Activated CD8-positive, alpha-beta memory T cell treated with anti-CD3 and anti-CD28 coated beads, Interleukin-2, amount 50 U/mL, for 48 hours (primary cell): Measurements from ENCODE around the gene KRT36.

ENCODE experiments used
- DNase-seq: peaks from one replicate; pipeline ENCODE4 v3.0.0-alpha.2; 2020

Gene KRT36

DNA sequence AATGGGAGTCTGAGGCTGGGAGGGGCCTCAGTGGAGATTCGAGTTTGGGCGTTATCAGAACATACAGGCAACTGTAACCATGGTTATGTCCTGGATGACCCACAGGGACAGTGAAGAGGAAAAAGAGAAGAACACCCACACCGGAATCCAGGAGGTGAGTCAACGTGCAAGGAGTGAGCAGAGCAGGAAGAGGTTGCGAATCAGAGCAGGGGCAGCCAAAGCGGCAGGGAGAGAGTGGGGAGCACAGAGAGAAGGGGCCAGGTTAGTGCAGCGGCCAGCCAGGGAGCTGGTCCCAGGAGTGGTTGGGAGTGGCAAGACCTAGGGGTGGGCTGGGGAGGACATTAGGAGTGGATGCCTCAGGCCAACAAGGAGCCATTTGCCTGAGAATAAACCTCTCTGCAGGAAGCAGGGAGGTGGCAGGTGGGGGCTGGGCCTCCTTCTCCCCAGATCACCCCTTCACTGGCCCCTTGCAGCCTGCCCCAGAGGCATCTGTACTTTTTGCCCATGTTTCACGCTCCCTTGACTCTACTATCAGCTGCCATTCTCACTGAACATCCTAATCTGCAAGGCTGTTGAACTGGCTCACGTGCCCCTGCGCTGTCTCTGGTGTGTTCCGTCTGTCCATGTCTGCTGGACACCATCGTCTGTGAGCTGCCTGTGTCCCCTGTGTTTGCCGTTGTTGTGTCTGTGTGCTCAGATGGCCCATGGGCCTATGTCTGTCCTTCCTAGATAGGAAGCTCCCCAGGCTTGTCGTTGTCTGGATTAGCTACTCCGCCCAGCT, 10.6 kb upstream of the KRT36 start:
- DNase-seq: no peak

DNA sequence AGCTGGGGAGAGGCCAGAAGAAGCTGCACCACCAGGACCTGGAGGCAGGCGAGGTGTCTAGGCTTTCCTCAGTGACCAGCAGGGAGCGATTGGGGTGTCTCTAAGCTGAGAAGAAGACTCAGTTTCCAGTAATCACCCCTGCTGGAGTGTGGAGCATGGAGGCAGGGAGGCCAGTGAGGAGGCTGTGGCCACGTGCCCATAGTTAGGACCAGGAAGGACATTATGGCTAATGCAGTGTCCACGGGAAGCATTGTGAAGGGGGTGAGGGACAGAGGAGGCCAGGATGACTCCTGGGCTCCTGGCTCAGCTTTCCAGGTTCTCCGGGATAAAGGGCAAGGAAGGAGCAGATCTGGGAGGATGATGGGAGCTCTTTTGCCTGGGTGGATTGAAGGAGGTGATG, 10.0 kb upstream of the KRT36 start:
- DNase-seq: no peak

DNA sequence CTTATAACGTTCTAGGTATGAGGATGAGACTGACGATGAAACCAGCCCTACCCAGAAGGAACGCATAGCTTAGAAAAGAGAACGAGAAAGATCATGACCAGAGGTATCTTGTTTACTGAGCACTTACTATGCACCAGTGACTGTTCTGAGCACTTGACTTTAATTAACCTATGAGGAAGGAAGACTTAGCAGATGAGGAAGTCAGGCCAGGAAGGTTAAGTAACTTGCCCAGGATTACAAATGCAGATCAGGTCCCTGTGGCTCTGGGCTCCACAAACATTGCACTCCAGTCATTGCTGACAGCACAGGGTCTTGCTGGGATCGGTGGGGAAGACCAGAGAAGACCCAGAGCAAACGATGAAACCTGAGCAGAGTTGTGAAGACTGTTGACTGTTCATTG, 8.6 kb upstream of the KRT36 start:
- DNase-seq: no peak

DNA sequence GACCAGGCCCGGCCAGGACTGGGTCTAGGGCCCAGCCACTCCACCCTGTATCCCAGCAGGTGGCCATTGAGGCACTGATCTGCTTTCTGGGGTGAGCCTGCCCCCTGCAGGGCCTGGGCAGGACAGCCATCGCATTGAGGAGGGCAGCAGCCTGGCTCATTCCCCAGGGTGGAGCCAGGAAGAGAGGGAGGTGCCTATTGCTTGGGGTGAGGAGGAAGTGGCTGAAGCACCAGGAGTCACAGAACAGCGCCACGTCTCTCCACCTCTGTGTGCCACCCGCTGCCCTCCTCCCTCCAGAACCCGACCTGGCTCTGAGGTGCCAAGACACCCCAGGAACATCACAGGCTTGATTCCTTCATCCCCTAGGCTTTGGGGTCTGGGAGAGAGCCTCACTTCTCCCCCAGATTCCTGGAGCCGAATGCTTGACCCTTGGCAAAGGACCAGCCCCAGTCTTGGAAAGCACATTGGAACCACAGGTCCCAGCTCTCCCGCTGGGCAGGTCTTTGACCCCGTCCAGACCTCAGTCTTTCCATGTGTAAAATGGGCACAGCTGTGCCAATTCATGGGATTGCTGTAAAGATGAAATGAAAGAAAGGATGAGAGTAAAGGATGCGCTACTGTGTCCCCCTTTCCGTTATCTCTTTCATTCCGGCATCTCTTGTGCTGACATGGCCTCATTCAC, 7.2 kb upstream of the KRT36 start:
- DNase-seq: peak; percentile 80

DNA sequence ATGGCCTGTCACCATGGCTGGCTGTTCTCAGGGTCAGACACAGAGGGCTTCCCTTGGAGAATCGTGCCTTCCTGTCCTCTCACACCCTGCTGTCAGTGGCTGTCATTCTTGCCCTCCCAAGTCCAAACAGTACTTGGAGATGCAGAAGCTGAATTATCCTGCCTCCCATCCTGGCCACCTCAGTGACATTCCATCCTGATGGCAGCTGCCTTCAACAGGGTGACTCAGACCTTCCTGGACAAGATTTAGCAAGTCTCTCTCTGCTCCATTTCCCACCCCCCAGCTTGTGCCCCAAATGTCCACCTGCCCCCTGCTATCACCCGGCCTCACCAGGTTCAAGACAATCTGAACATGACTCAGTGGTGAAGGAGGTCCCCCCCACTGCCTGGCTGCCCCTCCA, 4.8 kb upstream of the KRT36 start:
- DNase-seq: no peak

DNA sequence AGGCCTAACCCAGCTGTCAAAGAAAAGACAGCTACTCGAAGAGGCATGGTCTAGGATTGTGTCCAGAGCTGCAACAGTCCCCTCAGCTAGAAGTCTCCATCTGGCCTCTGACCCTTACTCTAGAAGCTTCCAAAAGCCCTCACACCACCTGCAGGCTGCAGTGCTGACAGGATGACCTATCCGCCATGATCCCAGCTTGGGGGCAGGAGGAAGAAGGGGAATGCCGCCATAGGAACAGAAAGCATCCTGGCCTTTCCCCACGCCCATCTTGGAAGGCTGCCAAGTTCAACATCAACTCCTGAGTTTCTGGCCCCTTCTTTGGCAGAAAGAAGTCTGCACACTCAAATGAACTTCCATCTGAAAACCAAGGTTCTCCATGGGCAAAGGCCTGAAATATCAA, 3.1 kb upstream of the KRT36 start:
- DNase-seq: no peak

DNA sequence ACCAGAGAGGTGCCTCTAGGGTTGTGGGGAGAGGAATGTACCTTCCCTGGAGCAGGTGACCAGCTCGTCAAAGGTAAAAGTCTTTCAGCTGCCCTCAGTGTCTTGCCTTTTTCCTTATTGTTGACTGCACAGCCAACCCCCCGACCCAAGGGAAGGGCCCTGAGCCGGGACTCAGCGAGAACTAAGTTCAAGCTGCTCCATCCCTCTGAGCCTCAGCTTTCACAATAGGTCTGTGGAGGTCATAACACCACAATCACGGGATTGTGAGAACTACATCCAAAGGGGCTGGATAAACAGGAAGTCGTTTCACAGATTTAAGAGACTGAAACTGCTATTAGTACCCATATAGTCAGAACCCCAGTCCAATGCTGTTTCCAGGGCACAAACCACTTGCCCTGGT, 2.6 kb upstream of the KRT36 start:
- no peak for DNase-seq

DNA sequence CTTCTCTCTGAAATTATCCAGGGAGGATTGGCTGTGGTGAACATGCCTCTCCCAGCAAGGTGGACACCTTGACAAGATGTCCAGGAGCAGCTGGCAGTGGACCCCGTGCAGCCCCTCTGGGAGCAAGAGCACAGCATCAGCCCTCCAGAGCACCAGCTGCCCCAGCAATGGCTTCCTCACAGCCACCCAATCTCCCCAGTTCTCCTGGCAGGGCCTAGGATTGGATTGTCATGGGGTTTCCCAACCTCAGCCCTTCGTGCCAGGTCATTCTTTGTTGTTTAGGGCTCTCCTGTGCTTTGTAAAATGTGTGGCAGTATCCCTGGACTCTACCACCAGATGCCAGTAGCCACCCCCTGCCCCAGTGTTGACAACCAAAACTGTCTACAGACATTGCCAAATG, 1.8 kb upstream of the KRT36 start:
- DNase-seq: no peak

DNA sequence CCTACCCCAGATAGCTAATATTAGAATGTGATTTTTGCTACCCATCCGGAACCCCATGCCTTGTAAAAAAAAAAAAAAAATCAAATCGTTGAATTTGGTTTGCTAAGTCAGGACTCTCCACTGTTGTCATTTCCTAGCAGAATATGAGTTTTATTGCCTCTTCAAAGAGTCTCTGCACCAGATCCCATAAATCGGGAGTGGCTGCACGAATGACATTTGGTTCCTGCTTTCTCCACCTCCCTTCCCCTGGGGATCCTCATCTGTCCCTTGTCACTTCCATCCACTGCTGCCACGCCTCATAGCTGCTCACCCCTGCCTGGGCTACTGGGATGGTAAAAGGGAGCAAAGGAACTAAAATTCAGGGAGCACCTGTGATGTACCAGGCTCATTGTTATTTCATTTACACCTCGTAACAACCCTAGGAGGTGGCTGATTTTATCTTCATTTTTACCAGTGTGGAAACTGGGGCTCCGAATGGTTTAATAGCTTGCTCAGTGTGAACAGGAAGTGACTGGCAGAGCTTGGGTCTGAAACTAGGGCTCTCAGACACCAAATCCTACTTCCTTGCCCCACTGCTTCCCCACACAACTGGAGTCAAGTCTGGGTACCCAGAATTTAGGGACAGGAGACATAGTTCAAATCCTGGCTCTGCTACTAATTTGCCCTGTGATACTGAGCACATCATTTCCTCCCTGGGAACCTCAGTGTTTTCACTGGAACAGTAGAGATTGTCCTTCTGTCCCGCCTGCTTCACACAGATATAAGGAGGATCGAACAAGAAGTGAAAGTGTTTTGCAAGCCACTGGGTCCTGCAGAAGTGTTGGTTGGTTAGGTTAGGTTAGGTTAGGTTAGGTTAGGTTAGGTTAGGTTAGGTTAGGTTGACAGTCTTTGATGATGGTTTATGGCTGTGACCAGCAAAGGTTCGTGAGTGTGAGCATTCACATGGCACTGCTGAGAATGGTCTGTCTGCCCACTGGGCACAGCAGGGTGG, 585 bp upstream of the KRT36 start:
- no peak for DNase-seq

DNA sequence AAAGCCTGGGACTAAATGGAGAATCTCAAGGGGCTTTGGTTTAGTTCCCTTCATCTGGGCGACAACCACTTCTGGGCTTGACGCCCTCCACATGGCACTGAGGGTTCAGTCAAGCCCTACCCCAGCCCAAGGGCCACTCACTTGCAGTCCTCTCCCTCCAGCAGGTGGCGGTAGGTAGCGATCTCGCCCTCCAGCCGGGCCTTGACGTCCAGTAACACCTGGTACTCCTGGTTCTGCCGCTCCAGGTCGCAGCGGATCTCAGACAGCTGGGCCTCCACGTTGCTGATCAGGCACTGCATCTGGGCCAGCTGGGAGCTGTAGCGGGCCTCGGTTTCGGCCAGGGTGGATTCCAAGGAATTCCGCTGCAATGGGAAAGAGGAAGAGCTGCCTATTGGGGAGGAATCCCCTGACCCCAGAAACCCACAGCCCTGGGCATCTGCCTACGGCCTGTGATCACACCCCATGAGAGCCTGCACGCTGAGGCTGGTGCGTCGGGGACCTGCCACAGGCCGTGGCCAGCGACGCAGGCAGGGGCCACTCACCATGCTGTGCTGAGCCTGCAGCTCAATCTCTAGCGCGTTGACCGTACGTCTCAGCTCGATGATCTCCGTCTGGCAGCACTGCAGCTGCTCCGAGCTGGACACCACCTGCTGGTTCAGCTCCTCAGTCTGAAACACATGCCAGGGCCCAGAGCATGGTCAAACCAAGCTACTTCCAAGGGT, 2.7 kb downstream of the KRT36 start:
- DNase-seq: peak; percentile 84

DNA sequence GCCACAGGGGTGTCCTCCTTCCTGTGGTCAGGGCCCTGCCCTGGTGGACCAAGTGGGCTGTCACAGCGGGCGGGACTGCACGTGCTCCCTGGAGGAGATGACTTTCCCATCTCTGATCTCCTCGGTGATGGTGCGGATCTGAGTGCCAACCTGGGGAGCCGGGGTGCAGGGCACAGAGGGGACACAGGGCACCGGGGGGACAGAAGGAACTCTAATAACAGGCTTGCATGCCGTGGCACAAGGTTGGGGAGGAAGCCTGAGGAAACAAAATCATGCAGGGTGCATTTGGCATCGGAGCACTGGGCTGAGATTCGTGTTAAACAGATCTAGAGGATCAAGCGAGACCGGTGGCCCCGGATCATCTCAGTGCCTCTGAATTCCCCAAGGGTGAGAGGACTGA, 3.4 kb downstream of the KRT36 start:
- no peak for DNase-seq

DNA sequence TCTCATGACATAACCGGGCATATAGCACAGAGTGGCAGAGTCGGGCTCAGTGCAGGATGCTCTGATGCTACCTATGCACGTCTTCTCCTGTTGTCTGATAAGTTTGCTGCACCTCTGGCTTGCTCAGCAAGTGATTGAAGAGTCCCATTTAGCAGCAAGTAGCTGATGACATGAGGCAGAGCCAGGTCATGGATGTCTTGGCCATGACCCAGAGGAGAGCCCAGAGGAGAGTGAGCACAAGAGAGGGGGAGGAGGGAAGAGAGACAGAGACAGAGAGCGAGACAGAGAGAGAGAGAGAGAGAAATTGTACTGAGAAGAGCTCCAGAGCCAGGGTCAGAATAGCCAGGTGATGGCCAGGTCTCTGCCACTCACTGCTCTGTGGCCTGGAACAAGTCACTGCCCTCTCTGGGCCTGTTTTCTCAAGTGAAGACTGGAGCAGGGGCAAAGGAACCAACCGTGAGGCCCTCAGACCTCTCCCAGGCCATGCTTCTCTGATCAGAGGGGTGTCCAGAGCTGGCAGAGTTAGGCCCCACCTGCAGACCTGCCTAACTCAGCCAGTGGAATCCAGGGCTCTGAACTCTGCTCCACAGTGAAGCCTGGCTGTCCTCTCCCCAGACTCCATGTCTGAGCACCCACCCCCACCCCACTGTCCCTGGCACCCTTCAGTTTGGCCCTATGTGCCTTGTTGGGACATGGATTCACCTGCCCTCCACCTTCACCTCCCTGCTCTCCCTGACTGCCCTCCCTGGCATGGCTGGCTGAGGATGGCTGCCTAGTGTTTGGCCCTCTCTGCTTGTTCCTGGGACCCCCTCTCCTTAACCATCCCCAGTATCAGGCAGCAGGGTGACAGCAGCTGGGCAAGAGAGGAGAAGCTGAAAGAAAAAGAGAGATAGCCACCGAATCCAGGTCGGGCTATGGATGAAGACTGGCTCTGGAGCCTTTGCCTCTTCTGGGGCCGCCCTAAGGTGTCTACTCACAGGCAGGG, 4.5 kb downstream of the KRT36 start:
- no peak for DNase-seq

DNA sequence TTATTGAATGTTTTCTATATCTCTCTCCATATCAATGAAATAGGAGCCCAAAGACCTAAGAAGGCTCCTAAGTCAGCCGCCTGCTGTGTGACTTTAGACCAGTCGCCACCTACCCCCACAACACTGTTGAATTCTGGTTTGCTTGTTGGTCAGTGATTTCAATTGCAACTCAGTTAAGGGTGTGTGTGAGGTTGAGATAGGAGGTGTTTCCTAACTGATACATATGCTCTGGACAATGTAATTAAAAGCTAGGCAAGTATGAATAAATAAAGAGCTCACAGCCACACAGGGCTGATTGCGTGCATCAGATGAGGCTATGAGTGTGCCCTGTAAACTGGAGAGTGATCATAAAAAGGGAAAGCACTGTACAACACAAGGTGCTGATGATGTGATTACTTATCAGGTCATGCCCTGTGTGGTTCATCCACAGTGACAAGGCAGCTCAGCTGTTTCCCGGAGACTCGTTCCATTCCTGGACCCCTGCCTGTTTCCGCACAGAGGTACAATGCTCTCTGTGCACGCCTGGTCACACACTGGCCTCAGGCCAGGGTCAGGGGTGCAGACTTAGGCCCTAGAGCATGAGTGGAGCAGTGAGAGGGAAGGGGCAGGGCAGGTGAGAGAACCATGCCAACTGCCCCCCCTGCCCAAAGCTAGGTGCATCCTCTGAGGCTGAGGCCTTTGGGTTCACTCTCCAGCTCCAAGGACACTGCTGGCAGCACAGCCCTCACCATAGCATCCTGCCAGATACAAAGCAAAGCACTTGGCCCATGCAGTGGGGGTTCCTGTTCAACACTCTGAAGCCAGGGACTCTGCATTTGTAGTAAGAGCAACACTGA, 5.5 kb downstream of the KRT36 start:
- no peak for DNase-seq

DNA sequence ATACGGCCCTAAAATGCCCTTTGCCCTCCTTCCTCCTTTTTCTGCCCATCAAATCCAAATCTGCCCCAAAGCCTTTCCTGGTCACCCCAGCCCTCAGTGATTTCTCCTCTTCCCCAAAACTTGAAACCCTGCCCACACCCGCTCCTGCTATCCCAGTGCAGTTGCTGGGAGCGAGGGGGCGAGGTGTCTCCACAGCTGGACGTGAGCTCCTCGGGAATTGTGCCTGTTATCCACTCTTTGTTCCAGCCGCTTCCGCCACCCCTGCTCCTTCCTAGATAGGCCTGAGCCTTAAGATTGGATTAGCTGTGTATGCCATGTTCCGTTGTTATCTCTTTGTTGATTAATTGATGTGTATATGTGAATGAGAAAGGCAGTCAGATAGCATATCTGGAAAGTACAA, 6.2 kb downstream of the KRT36 start:
- DNase-seq: no peak

DNA sequence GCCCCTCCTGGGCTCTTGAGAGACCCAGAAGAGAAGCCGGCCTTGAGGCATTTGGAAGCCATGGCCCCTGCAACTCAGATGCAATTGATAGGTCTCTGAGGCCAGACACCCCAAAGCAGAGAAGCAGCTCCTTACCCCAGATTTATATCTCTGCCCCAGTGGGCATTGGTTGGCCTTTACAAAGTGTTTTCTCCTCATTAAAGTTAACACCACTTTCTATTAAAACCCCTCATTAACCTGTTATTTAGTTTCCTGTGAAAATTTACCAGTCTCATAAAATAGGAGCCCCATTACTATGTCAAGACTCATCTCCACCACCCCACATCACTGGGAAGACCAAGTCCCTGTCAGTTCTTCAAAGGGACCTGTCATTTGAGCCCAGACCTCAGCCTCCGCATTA, 8.7 kb downstream of the KRT36 start, which contains the start of gene KRT35:
KRT35 (minus strand) TSS at position 116 of the 400 bp plus-strand sequence; CDS start at position 62, 54 bp downstream.
- no peak for DNase-seq

DNA sequence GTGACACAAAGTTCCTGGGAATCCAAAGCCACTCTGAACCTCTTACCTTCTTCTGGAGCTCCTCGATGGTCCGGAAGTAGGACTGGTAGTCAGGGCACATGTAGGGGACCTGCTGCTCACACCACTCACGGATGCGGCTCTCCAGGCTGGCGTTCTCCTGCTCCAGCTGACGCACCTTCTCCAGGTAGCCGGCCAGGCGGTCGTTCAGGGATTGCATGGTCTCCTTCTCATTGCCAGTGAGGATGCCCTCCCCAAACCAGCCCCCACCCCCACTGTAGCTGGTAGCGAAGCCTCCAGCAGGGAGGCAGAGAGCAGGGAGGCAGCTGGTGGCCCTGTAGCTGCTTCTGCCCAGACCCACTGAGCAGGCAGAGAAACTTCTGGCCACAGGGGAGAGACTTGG, 9.1 kb downstream of the KRT36 start:
- DNase-seq: no peak

DNA sequence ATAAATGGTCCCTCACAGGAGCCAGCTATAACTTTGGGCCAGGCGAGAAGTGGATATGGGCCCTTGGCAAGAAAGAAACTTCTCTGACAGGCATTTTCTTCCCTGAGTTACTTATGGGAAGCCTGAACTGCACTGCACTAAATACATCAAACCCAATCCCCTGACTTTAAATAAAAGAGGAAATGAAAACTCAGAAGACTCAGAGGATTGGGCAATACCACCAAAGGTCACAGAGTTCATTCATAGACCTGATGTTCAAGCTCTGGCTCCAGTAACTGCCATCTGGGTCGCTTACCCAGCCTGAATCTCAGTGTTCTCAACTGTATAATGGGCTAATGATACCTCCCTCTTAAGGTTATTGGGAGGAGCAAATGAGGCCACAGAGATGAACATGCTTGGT, 9.6 kb downstream of the KRT36 start:
- no peak for DNase-seq

DNA sequence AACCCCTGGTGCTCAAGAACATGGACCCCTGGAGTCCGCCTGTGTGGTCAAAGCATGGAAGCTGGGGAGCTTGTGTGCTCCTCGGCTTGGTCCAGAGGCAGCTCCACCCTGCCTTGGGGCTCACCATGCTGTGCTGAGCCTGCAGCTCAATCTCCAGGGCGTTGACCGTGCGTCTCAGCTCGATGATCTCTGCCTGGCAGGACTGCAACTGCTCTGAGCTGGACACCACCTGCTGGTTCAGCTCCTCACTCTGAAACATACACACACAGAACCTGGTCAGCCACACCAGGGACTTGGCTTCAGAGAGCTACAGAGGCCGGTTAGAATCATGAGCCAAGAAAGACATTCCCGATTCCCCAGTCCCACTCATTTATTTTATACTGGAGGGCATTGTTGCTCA, 11.5 kb downstream of the KRT36 start:
- DNase-seq: no peak

DNA sequence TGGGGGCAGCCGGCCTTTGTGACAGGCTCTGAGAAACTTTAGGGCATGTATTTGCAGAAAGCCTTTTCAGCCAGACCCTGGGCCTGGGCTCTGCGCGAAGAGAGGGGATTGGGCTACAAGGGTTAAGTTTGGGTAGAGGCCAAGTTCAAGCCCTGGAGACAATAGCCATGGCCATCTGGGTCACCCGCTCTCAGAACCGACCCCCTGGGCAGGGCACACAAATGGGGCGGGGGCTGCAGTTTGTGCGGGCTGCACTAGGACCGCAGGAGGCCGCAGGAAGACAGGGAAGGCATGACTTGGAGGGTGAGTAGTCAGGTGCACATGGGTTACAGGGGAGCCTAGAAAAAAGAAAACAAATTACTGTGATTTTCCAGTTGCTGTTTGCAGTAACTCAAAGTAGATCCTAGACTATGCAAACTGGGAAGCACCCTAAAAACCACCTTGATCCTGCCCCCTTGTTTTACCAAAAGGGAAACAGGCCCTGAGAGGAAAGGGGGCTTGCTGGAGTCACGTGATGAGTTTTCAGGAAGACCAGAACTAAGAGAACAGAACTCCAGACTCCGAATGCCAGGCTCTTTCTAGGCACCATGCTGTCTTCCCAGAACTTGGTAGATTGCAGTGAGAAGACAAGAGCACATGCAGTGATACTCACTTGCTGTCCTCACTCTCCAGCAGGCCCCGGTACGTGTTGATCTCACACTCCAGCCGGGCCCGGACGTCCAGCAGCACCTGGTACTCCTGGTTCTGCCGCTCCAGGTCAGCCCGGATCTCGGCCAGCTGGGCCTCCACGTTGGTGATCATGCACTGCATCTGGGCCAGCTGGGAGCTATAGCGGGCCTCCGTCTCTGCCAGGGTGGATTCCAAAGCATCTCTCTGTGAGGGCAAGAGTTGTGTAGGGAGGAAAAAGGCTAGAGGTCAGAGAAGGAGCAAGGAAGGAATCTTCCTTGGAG, 12.6 kb downstream of the KRT36 start:
- no peak for DNase-seq
